K562 (cell line): Measurements from ENCODE around the gene SLC25A42. TPM values are rescaled to one million over a fixed set of nuclear protein-coding genes. Genes with fewer than 3 reads are reported as not detected.

Source experiments
- ARNT ChIP-seq, 2 experiments: fragments of 450-650 bp; IDR thresholded peaks; 2 replicates each; pipeline ENCODE4 v1.6.1; 2016; ENCODE audit warnings: mild to moderate bottlenecking in 1 of 2
- E2F8 ChIP-seq: fragments of 450-650 bp; IDR thresholded peaks from 2 replicates; pipeline ENCODE4 v1.7.1; 2018; ENCODE audit warnings: mild to moderate bottlenecking, low read depth; ENCODE audit not compliant: partially characterized antibody
- EP300 ChIP-seq: IDR thresholded peaks from 2 replicates; pipeline ENCODE4 v1.6.1; 2012; ENCODE audit warnings: low read length, improper control_type of control experiment
- ETV6 ChIP-seq, 3 experiments: fragments of 150-350 bp in 1 of 3; sonication (generic) in 1 of 3; formaldehyde crosslinking in 1 of 3; IDR thresholded peaks; 2 replicates each; pipeline versions ENCODE4 v1.6.1 to v1.8.0; 2014 to 2022; ENCODE audit warnings: borderline replicate concordance in 2 of 3, low read depth in 2 of 3, antibody characterized with exemption in 1 of 3, low read length in 1 of 3, mild to moderate bottlenecking in 1 of 3, missing genetic modification reagents in 1 of 3
- GABPB1 ChIP-seq: sonication (generic); formaldehyde crosslinking; IDR thresholded peaks from 2 replicates; pipeline ENCODE4 v1.8.0; 2022; ENCODE audit warnings: mild to moderate bottlenecking, missing genetic modification reagents
- HMBOX1 ChIP-seq: sonication (generic); IDR thresholded peaks from 2 replicates; pipeline ENCODE4 v1.6.1; 2016
- KLF13 ChIP-seq: fragments of 450-650 bp; IDR thresholded peaks from 2 replicates; pipeline ENCODE4 v1.6.1; 2016; ENCODE audit warnings: missing genetic modification characterization, low read depth, mild to moderate bottlenecking, missing compliant biosample characterization, moderate library complexity, borderline replicate concordance
- KLF6 ChIP-seq: fragments of 250-450 bp; sonication (Bioruptor Pico); IDR thresholded peaks from 2 replicates; pipeline ENCODE4 v1.4.0; 2020; ENCODE audit warnings: mild to moderate bottlenecking, moderate library complexity, borderline replicate concordance
- MCM2 ChIP-seq: fragments of 450-650 bp; IDR thresholded peaks from 2 replicates; pipeline ENCODE4 v1.6.1; 2017; ENCODE audit warnings: low read depth, mild to moderate bottlenecking
- MECOM ChIP-seq: fragments of 250-450 bp; sonication (Bioruptor Pico); IDR thresholded peaks from 2 replicates; pipeline ENCODE4 v1.8.0; 2022; ENCODE audit warnings: inconsistent platforms
- RBFOX2 ChIP-seq: fragments of 200-400 bp; formaldehyde crosslinking; IDR thresholded peaks from 2 replicates; pipeline ENCODE4 v1.6.1; 2017; ENCODE audit warnings: low read depth, mild to moderate bottlenecking, low read length, moderate library complexity
- ZBTB17 ChIP-seq: fragments of 450-650 bp; formaldehyde crosslinking; IDR thresholded peaks from 2 replicates; pipeline ENCODE4 v1.4.0; 2020; ENCODE audit warnings: mild to moderate bottlenecking
- ZBTB7A ChIP-seq: IDR thresholded peaks from 2 replicates; pipeline ENCODE4 v1.6.1; 2011; ENCODE audit warnings: low read depth, mild to moderate bottlenecking, low read length, moderate library complexity, borderline replicate concordance; ENCODE audit not compliant: control insufficient read depth
- ZNF583 ChIP-seq: fragments of 250-450 bp; sonication (Bioruptor Pico); IDR thresholded peaks from 2 replicates; pipeline ENCODE4 v1.4.0; 2020
- ZNF589 ChIP-seq: fragments of 200-800 bp; sonication (Bioruptor generic); IDR thresholded peaks from 2 replicates; pipeline ENCODE4 v1.6.1; 2016; ENCODE audit warnings: low read depth, missing genetic modification characterization, missing compliant biosample characterization
- ZNF740 ChIP-seq, 3 experiments: fragments of 200-800 bp in 1 of 3; sonication (Bioruptor generic) in 1 of 3; sonication (generic) in 1 of 3; formaldehyde crosslinking in 1 of 3; IDR thresholded peaks; 2 replicates each; pipeline versions ENCODE4 v1.6.1 to v1.8.0; 2016 to 2022; ENCODE audit warnings: mild to moderate bottlenecking in 2 of 3, missing compliant biosample characterization in 2 of 3, missing genetic modification characterization in 2 of 3, missing genetic modification reagents in 1 of 3
- ZNF79 ChIP-seq: fragments of 250-450 bp; sonication (Bioruptor Pico); IDR thresholded peaks from 2 replicates; pipeline ENCODE4 v1.4.0; 2020; ENCODE audit warnings: low read depth, mild to moderate bottlenecking, moderate library complexity
- polyA plus RNA-seq, 8 experiments: library from polyadenylated mRNA; depleted of rRNA in 4 of 8; stranded (reverse) in 5 of 8; unstranded in 3 of 8; fragments of >200 nt; fragmentation: Nextera tagmentation in 2 of 8; fragmentation: Illumina TruSeq in 1 of 8; extraction: Ambion mirVana in 2 of 8; extraction: Trizol in 1 of 8; gene quantifications; 2 replicates each; pipeline versions ENCODE4 v1.2.1 to v1.2.3, GENCODE V29; 2011 to 2014; ENCODE audit warnings: inconsistent platforms in 1 of 8, missing spikeins in 1 of 8
- total RNA-seq, 7 experiments: library from RNA; depleted of rRNA in 6 of 7; stranded (reverse); fragments of >200 nt in 6 of 7; fragmentation: Illumina TruSeq in 2 of 7; extraction: Trizol in 2 of 7; gene quantifications; 2 replicates each; pipeline versions ENCODE4 v1.2.1 to v1.2.3, GENCODE V29; 2011 to 2021; ENCODE audit warnings: low replicate concordance in 1 of 7

SLC25A42 gene
- total and polyA plus RNA-seq, 9 of the 15 experiments (the other 6 are each of a cell fraction or from before 2014, with no cell fraction given), result 0.59 to 32.2 (median 14.1) TPM

- no peak for TF ChIP-seq ETV6 (IDR thresholded peaks at IDR 0.05; ENCODE audit: borderline replicate concordance in 1 of 2, low read depth in 2 of 2, low read length in 1 of 2)
- no peak for TF ChIP-seq ETV6 (CRISPR knock-in tag; IDR thresholded peaks at IDR 0.05; ENCODE audit: borderline replicate concordance)
- TF ChIP-seq RBFOX2, result peak; percentile 29; the same call in 1 of the 2 replicates
- no peak for TF ChIP-seq GABPB1 (CRISPR knock-in tag)
- no peak for TF ChIP-seq KLF6
- no peak for TF ChIP-seq MCM2
- TF ChIP-seq KLF13, result no peak
- TF ChIP-seq ZNF589 (CRISPR knock-in tag), result no peak
- no peak for TF ChIP-seq E2F8
- no peak for TF ChIP-seq ARNT (IDR thresholded peaks at IDR 0.05)
- no peak for TF ChIP-seq EP300
- no peak for TF ChIP-seq ZNF583 (CRISPR knock-in tag)
- TF ChIP-seq ZNF79 (CRISPR knock-in tag), result no peak
- TF ChIP-seq MECOM (CRISPR knock-in tag), result no peak
- no peak for TF ChIP-seq ZBTB7A
- TF ChIP-seq HMBOX1, result no peak
- peak; percentile 42; the same call in 1 of the 2 replicates for TF ChIP-seq ZNF740 (CRISPR knock-in tag; IDR thresholded peaks at IDR 0.05)
- no peak for TF ChIP-seq ZNF740 (tag; IDR thresholded peaks at IDR 0.05)
- no peak for TF ChIP-seq ZBTB17
Measured at GRCh38 chr19:19053508-19054314, 10.1 kb upstream of the SLC25A42 start (continued).
